Neural progenitor cell (in vitro differentiated cells): ENCODE data around the gene SIAH3.

ENCODE experiments used
- EZH2 ChIP-seq: fragments of 200-600 bp; sonication (generic); IDR thresholded peaks from 2 replicates; pipeline ENCODE4 v1.6.1; 2017; ENCODE audit warnings: antibody characterized with exemption, mild to moderate bottlenecking, moderate library complexity
- EZH2phosphoT487 ChIP-seq: fragments of 200-600 bp; sonication (generic); IDR thresholded peaks from 2 replicates; pipeline ENCODE4 v1.6.1; 2017; ENCODE audit warnings: antibody characterized with exemption
- TF ChIP-seq, protein P1 (sequence below): fragments of 200-600 bp; sonication (generic); IDR thresholded peaks from 2 replicates; pipeline ENCODE4 v1.5.1; 2017; ENCODE audit warnings: antibody characterized with exemption, mild to moderate bottlenecking

DNA sequence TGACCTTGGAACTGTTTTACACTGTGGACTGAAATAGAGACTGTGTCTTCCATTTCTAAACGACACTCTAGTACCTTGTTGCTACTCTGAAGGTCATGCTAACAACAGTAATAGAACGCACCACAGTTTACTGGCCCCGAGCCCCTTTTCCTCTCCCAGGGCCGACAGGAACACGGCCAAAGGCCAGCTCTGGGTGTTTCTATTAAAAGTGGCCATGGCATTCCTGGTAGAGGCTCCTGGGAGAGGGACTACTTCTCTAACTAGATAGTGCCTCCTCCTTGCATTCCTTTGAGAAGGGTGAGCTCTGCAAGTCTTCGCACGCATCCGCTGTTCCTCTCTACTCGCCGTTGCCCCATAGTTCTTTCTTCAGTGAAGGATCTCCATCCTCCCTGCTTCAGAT, 18.7 kb upstream of the SIAH3 start:
- no peak for TF ChIP-seq EZH2phosphoT487
- TF ChIP-seq, protein P1, sequence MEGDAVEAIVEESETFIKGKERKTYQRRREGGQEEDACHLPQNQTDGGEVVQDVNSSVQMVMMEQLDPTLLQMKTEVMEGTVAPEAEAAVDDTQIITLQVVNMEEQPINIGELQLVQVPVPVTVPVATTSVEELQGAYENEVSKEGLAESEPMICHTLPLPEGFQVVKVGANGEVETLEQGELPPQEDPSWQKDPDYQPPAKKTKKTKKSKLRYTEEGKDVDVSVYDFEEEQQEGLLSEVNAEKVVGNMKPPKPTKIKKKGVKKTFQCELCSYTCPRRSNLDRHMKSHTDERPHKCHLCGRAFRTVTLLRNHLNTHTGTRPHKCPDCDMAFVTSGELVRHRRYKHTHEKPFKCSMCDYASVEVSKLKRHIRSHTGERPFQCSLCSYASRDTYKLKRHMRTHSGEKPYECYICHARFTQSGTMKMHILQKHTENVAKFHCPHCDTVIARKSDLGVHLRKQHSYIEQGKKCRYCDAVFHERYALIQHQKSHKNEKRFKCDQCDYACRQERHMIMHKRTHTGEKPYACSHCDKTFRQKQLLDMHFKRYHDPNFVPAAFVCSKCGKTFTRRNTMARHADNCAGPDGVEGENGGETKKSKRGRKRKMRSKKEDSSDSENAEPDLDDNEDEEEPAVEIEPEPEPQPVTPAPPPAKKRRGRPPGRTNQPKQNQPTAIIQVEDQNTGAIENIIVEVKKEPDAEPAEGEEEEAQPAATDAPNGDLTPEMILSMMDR = no peak
- TF ChIP-seq EZH2 = no peak
